Skin of body (tissue), 2 donors: ENCODE results near the gene ACSM2B. TPM values are rescaled to one million over a fixed set of nuclear protein-coding genes. Genes with fewer than 3 reads are reported as not detected.
"Not testable (repeated sequence)": the region's sequence is repeated elsewhere in the genome, so short reads cannot be mapped to it uniquely, and the experiment has no call there.

Experiments
- DNase-seq: peaks from one replicate; lab custom pipeline; 2025; lab: John Stamatoyannopoulos, UW
- total RNA-seq: library from RNA; depleted of rRNA; stranded (reverse); fragments of >200 nt; gene quantifications from one replicate; pipeline ENCODE4 v1.2.3, GENCODE V29; 2014

Gene ACSM2B
- total RNA-seq, 1 donor from 2014 or later, result not detected

DNA sequence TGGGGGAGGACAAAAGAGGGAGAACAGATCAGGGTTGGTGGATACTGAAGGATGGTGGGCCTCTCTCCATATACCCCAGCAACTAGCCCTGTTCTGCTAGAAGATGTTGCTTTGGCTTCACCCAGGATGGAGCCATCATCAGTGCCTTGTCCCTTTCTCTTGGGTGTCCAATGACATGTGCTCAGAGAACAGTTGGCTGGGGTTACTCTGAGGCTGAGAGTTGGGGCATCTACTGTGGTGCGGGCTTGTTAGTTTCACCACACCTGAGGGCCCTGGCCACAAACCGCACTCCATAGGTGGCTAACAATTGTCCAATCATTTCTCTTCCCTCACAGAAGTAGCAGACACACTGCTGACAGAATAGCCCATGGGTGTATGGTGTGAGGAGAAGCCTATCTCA, 18.9 kb upstream of the ACSM2B start:
- DNase-seq, result not testable (repeated sequence)

DNA sequence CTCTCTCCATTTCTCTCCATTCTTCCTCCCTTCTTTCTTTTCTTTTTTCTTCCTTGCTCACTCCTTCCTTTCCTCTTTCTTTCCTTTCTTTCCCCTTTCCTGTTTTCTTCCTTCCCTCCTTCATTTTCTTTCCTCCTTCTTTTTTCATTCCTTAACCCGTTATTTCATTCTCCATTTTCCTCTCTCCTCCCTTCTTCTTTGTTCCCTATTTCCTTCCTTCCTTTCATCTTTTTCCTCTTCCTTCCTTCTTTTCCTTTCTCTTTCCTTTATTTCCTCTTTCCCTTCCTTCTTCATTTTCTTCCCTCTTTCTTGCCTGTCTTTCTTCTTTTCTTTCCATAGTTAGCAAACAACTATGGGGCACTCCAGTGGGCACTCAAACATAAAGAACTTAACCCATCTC, 16.6 kb upstream of the ACSM2B start:
- not testable (repeated sequence) for DNase-seq

DNA sequence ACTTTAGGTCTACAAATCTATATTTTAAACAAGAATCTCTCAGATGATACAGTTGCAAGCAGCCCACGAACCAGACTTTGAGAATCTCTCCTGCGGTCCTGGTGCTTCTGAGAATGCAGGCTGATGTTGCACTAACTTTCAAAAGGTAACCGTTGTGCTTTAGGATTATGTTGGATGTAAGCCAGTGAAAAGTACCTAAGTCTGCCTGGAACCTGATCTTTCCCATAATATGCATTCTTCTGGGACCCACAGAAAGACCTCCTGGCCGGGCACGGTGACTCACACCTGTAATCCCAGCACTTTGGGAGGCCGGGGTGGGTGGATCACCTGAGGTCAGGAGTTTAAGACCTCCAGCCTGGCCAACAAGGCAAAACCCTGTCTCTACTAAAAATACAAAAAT, 13.3 kb upstream of the ACSM2B start:
- DNase-seq, result not testable (repeated sequence)

DNA sequence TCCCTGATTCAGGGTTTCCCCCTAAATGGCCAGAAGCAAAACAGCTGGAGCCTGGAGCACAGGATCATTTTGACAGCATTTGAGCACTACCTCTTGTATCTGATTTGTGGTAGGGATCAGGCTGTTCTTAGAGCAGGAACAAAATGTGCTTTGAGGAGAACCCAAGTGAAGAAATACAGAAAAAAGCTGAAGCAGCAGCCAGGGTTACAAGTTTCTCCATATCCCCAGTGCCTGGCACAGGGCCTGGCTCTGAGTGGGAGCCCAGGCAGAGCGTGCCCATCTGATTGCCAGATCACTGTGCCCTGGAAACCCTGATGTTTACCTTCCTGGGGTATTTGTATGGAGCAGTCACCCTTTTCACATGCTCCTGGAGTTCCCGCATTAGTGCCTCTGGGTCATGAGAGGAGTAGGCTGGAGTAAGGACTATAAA, 11.5 kb upstream of the ACSM2B start:
- DNase-seq, result not testable (repeated sequence)

DNA sequence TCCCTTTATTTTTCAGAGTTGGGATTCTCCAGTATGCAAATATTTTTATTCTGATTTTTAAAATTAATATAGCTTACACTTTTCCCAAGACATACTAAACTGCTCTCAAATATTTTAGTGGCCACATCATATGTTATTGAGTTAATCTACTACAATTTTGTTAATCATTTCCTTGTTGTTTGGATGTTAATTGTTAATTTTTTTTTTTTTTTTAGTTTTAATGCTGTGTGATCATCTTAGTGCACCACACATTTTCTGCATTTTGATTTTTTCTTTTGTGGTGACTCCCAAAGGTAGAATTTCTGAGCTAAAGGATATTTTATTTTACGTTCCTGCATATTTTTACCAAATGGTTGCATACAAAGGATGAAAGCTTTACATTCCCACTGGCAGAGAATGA, 10.5 kb upstream of the ACSM2B start:
- DNase-seq, result not testable (repeated sequence)

DNA sequence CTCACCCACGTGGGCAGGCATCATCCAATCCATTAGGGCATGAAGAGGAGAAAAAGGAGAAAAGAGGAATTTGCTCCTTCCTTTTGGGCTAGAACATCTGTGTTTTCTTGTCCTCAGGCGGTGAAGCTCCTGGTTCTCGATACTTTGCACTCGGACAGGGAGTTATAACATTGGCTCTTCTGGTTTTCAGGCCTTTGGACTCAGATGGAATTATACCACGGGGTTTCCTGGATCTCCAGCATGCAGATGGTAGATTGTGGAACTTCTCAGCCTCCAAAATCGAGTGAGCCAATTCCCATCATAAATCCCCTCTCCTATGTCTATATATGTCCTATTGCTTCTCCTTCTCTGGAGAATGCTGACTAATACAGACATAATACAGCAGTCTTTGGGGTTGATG, 9.9 kb upstream of the ACSM2B start:
- not testable (repeated sequence) for DNase-seq

DNA sequence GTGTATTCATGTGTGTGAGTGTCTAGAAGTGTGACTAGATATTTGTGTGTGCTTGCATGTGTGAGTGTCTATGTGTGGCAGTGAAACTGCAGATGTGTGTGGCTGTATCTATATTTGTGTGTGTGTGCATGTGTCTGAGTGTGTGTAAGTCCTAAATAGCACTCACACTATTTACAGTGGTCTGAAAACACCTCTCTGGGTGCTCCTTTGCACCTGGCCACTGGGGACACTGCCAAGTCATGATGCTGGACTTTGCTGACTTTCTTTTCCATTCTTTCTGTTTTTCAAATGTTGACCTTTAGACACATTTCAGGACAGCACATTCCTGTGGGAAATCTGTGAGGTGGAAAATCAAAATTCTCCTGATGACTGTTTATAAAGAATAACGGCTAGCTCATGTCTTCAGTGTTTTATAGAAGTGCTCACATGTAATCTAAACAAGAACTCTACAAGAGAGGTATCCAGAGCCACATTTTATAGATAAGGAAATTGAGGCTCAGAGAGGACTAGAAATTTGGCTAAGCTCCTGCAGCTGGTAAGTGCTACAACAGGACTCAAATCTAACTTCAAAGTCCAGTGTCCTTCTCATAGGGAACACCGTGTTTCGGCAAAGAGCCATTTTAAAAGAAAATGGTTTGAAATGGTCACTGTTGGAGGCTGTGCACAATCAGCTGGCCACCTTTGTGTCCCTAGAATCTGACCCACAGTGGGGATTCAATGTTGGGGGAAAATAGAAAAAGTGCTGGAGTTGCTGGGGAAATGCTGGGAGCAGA, 4.5 kb upstream of the ACSM2B start:
- DNase-seq, result not testable (repeated sequence)

DNA sequence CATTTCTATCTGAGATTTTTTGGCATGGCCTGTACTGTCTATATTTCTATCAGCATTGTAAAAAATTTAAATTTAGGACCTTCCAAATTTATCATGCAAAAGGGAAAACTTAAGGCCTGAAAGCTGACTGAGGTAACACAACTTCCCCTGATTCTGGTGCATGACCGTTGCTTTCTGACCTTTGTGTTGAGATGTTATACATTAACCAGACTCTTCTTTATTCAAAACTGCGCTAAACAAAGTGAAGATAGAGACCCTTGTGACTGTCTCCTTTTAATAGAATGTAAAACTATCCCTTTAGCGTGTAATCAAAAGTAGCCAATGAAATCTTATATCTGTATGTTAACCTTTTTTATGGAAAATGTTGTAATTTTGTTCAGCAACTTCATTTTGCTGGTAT, 1.9 kb upstream of the ACSM2B start:
- not testable (repeated sequence) for DNase-seq

DNA sequence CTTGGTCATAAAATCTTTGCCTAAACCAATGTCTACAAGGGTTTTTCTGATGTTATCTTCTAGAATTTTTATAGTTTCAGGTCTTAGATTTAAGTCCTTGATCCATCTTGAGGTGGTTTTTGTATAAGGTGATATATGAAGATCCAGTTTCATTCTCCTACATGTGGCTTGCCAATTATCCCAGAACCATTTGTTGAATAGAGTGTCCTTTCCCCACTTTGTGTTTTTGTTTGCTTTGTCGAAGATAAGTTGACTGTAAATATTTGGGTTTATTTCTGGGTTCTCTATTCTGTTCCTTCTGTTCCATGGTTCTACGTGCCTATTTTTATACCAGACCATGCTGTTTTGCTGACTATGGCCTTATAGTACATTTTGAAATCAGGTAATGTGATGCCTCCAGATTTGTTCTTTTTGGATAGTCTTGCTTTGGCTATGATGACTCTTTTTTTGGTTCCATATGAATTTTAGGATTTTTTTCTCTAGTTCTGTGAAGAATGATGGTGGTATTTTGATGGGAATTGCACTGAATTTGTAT, 7.0 kb downstream of the ACSM2B start:
- not testable (repeated sequence) for DNase-seq

DNA sequence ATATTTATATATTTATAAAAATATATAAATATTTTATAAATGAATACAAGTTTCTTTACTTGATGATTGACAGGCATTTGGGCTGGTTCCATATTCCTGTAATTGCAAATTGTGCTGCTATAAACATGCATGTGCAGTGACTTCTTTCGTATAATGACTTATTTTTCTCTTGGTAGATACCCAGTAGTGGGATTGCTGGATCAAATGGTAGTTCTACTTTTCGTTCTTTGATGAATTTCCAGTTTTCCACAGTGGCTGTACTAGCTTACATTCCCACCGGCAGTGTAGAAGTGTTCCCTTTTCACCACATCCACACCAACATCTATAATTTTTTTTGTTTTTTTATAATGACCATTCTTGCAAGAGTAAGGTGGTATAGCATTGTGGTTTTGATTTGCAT, 7.8 kb downstream of the ACSM2B start:
- no peak for DNase-seq

DNA sequence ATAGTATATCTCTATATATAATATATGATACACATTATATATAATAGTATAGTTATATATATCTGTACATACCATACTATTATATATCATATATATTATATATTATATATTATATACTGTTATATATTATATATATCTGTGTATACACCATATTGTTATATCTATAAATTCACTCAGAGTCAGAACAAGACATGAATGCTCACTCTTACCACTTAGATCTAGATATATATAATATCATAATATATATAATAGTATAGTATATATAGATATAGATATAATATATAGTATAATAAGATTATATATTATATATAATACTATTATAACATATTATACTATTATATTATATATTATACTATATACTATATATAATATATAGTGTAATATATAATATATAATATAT, 9.3 kb downstream of the ACSM2B start:
- DNase-seq, result no peak

DNA sequence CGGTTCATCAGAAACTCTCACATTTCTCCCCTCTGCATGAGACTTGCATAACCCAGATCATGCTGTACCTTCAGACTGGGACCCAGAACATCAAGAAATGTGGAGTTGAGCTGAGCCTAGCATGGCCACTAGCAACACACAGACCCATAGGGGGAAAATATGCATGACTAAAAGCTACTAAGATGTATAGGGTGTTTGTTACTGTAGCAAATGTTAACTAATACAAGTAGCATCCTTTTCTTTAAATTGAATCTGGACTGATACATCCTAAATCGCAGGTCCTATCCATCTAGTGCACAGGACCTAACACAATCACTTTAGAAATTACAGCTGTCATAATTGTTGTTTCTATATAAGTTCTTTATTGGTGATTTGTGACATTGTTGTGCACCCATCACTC, 10.8 kb downstream of the ACSM2B start:
- DNase-seq, result not testable (repeated sequence)

DNA sequence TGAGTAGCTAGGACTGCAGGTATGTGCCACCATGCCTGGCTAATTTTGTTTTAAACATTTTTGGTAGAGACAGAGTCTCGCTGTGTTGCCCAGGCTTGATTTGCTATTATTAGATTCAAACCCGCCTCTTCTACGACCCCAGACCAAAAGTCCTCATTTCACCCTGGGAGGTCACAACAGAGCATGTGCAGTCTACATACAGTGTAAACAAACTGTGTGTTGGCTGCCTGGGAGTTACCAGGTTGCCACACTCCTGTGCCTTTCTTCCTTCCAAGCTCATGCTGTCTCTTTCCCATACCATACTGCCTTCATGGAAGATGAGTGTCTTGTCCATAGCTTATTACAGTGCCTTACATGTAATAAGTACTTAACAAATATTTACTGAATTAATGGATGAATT, 11.9 kb downstream of the ACSM2B start:
- DNase-seq, result not testable (repeated sequence)

DNA sequence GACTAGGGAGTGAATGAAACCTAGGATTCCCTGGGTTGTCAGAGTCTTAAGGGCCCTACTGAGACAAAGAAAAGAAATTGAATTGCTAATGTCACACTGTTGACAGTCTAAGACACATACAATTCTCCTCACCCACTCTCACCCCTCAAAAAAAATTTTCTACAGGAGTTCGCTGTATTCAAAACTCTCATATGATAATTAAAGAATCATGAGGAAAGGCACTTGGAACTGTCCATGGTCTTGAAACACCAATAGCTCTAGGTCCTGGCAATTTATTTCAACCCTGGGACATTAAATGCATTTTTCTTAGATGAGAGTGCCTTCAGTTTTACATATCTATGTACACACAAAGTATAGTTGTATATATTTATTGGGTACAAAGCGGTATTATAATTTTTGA, 20.5 kb downstream of the ACSM2B start:
- DNase-seq, result not testable (repeated sequence)

DNA sequence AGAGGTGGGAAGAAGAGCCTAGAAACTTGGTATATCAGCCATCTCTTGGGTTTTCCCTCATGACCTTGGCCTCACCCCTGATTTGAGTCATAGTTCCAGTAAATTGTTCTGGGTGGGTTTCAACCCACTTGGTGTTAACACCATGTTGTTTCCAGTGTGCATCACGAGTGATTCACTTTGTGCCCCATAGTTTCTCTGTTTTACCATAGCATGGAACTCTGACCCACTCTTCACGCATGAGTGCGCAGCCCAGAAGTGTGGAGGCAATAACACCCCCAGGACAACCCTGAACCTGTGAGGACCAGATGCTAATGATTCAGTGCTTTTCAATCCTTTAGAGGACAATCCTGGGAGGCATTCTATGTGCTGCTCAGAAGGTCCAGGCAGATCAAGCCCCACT, 21.5 kb downstream of the ACSM2B start:
- not testable (repeated sequence) for DNase-seq

DNA sequence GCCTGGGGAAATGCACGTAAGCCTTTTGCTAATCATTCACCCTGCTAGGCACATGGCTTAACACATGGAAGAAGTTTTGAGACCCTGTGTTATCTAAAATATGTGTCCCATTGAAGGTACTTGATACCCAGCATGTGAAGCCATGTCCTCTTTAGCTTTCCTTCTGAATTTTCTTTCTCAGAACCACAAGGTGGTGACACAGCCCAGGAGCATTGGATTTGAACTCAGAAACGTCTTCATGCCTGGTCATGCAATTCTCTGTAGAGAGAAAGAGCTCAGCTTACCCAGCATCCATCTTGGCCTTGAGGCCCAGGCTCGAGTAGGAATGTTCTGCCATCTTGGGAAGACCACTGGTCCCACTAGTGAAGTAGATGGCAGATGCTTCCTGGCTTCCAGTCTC, 22.7 kb downstream of the ACSM2B start:
- DNase-seq, result not testable (repeated sequence)

DNA sequence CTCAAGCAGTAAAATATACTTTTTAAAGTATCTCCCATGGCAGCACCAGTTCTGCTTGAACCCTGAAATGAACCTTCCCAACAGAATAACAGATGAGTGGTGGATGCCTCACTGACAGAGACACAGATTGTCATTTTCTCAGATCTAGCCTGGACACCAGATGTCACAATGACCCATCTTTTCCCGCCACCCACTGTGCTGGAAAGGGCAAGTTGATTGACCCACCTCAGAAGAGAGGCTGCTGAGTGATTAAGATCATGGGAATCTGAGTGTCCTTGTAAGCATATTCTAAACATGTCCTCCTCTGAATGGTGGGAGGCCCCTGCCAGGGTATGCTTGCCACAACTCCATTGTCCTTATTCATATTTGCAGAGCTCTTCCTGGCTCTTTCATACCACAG, 29.2 kb downstream of the ACSM2B start:
- not testable (repeated sequence) for DNase-seq

DNA sequence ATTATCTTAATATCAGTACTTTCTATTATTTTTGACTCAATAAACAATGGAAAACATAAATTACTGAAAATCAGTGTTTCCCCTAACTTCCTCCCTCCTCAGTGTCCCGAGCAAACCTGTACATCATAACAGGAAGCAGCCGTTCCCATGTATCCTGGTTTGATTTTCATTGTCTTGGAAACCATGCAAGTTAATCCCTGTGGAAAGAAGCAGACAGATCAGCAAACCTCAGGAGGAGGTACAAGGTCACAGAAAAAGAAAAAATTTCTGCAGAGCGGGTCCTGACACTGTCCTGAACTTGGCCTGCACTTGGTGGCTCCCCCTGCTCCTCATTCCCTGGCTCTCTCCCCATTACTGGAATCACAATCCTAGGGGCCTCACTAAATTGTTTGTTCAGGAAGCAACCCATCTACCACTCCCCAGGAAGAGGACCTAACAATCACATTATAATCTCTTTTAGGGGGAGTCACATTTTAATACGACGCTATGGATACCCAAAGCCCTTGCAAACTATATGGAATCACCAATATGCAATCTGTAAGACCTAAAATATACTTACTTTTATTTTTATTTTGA, 29.8 kb downstream of the ACSM2B start:
- not testable (repeated sequence) for DNase-seq

DNA sequence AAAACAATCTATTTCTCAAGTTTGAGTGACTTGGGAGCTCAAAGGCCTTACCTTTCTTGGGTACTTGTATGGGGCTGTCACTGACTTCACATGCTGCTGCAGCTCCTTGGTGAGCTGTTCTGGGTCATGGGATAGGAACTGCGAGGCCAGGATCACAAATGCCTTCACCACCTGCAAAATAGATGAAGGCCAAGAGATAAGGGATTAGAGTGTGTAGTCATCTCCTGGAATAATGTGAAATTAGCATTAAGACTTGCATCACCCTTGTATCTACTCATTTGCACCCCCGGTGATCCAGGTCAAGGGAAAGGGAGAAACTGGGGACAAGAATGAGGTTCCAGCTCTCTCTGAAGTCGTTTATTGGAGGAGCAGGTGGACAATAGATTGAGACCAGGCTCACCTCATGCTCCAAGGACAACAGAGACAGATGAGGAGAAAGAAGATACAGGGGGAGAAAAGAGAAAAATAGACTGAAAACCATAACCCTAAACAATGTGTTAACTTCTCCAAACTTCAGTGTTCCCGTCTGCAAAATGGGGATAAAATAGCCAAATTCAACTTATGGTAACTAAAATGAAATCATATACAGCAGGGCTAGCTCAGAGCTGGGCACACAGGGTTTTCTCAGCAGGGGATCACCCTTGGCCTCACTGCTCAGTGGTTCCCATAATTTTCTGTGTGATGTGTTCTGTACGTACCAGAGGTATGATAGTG, 35.4 kb downstream of the ACSM2B start:
- DNase-seq, result not testable (repeated sequence)

DNA sequence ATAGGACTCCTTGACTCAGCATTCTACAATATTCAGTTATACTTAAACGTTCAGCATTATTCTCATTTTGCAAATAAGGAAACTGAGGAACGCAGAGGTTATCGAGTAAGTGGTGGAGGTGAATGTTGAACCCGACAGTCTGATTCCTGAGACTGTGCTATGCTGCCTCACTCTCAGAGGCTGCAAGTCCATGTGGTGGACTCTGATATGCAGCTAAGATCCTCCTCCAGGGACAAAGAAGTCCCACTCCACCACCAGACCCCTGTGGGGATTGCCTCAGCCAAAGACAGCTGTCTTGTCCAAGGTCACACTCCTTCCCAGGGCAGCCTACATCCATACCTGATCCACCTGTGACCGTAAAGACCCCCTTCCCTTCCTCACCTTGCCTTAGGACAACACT, 37.5 kb downstream of the ACSM2B start:
- DNase-seq, result no peak

DNA sequence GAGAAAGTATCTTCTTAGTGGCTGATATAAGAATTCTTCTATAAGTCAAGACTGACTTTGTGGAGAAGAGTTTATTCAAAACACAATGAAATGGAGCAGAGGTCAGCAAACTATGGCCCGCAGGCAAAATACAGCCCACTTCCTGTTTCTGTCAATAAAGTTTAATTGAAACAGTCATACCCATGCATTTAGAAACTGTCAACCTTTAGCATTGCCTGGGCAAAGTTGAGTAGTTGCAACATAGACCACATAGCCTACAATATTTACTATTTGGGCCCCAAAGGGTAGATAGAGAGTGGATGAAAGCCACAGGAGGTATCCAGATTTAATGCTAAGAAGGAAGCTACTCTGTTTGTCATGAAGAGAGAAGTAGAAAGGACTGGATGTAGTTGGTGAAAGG, 38.0 kb downstream of the ACSM2B start:
- no peak for DNase-seq

DNA sequence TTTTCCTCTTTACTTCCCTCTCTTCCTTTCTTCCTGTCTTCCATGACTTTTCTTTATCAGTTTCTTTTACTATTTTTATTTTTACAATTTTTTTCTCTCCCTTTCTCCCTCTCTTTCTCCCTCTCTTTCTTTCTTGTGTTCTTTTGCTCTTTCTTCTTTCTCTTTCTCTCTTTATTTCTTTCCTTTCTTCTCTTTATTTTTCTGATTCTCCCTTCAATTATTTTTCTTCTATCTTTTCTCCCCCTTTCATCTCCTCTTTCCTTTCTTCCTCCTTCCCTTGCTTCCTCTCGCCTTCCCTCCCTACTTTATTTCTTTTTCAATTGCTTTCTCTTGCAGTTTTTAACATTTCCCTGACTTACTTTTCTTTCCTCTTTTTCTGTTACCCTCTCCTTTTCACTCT, 39.5 kb downstream of the ACSM2B start:
- DNase-seq, result not testable (repeated sequence)
